A549 (cell line): ENCODE data around the gene PIP4K2A. TPM values are rescaled to one million over a fixed set of nuclear protein-coding genes. Genes with fewer than 3 reads are reported as not detected.

ENCODE experiments used
- ATAC-seq, 2 experiments: fragments of 200-7000 bp in 1 of 2; fragments of >200 bp in 1 of 2; cut with Nextera tagmentation in 1 of 2; cut with Tn5 transposase in 1 of 2; 3 replicates each; pipeline versions ENCODE4 v1.8.0 to v1.9.1; 2018 to 2020; ENCODE audit warnings: mild to moderate bottlenecking in 1 of 2, moderate library complexity in 1 of 2
- CTCF ChIA-PET: fragments of 300-600 bp; sonication (Branson Sonifier 250); formaldehyde crosslinking; extraction: SDS; loops from one replicate; lab custom pipeline; 2021; ENCODE audit warnings: antibody characterized with exemption, inconsistent platforms; lab: Yijun Ruan, JAX
- POLR2A ChIA-PET: fragments of 350-600 bp; formaldehyde crosslinking; extraction: SDS; loops from one replicate; lab custom pipeline; 2021; ENCODE audit warnings: antibody characterized with exemption, inconsistent platforms; lab: Yijun Ruan, JAX
- DNase-seq, 2 experiments: peaks; one replicate each; pipeline versions ENCODE4 v3.0.0 to v3.0.0-alpha.2; 2011 to 2016; ENCODE audit warnings: low read depth in 1 of 2, low spot score in 1 of 2
- FAIRE-seq: peaks from 2 replicates; lab custom pipeline; 2011; peaks lifted over from hg19 to GRCh38; lab: Jason Lieb, UNC
- H3K27ac ChIP-seq, 2 experiments: fragments of >200 bp; sonication (Bioruptor Twin); formaldehyde crosslinking; 3 replicates each; pipeline ENCODE4 v1.5.1; 2016 to 2017
- H3K4me1 ChIP-seq: fragments of >200 bp; sonication (Bioruptor Twin); formaldehyde crosslinking; 3 replicates; pipeline ENCODE4 v1.6.1; 2016
- H3K4me2 ChIP-seq: fragments of >200 bp; sonication (Bioruptor Twin); formaldehyde crosslinking; 3 replicates; pipeline ENCODE4 v1.6.1; 2016
- H3K4me3 ChIP-seq: fragments of >200 bp; sonication (Bioruptor Twin); formaldehyde crosslinking; 3 replicates; pipeline ENCODE4 v1.5.1; 2016
- H3K9me3 ChIP-seq: fragments of >200 bp; sonication (Bioruptor Twin); formaldehyde crosslinking; 3 replicates; pipeline ENCODE4 v1.6.1; 2016
- BHLHE40 ChIP-seq: IDR thresholded peaks from 2 replicates; pipeline ENCODE4 v1.6.1; 2012; ENCODE audit warnings: low read depth, low read length, inconsistent platforms
- CBX2 ChIP-seq: fragments of 200-600 bp; sonication (generic); IDR thresholded peaks from 2 replicates; pipeline ENCODE4 v1.6.1; 2016; ENCODE audit warnings: low read depth, mild to moderate bottlenecking, borderline replicate concordance
- CHD2 ChIP-seq: fragments of 150-350 bp; IDR thresholded peaks from 2 replicates; pipeline ENCODE4 v1.6.1; 2014; ENCODE audit warnings: low read length; ENCODE audit not compliant: partially characterized antibody
- EHF ChIP-seq: fragments of 250-450 bp; sonication (Bioruptor Pico); IDR thresholded peaks from 2 replicates; pipeline ENCODE4 v1.5.0; 2020; ENCODE audit warnings: mild to moderate bottlenecking
- EP300 ChIP-seq, 2 experiments: fragments of >200 bp; sonication (Bioruptor Twin); formaldehyde crosslinking; IDR thresholded peaks; 2 replicates in 1 of 2; 3 replicates in 1 of 2; pipeline ENCODE4 v1.6.1; 2016 to 2017
- ESRRA ChIP-seq: fragments of 150-350 bp; IDR thresholded peaks from 2 replicates; pipeline ENCODE4 v1.6.1; 2014; ENCODE audit warnings: mild to moderate bottlenecking, low read length, borderline replicate concordance
- FOSB ChIP-seq: fragments of 250-450 bp; sonication (Bioruptor Pico); IDR thresholded peaks from 2 replicates; pipeline ENCODE4 v1.5.0; 2020; ENCODE audit warnings: mild to moderate bottlenecking, moderate library complexity
- HEYL ChIP-seq: fragments of 250-450 bp; sonication (Bioruptor Pico); IDR thresholded peaks from 2 replicates; pipeline ENCODE4 v1.8.0; 2021; ENCODE audit warnings: mild to moderate bottlenecking, moderate library complexity
- HOXB13 ChIP-seq: fragments of 250-450 bp; sonication (Bioruptor Pico); IDR thresholded peaks from 2 replicates; pipeline ENCODE4 v1.5.0; 2020; ENCODE audit warnings: low read depth, mild to moderate bottlenecking, moderate library complexity
- JUN ChIP-seq, 2 experiments: fragments of >200 bp; sonication (Bioruptor Twin); formaldehyde crosslinking; IDR thresholded peaks; 2 replicates in 1 of 2; 3 replicates in 1 of 2; pipeline ENCODE4 v1.6.1; 2016 to 2017
- MAFK ChIP-seq: fragments of 450-650 bp; IDR thresholded peaks from 2 replicates; pipeline ENCODE4 v1.6.1; 2014; ENCODE audit not compliant: partially characterized antibody
- MYC ChIP-seq: IDR thresholded peaks from 2 replicates; pipeline ENCODE4 v1.6.1; 2012; ENCODE audit warnings: mild to moderate bottlenecking, inconsistent platforms, low read length, improper control_type of control experiment, borderline replicate concordance
- NFE2L2 ChIP-seq: fragments of 150-350 bp; conservative IDR thresholded peaks from 2 replicates; pipeline ENCODE4 v1.6.1; 2014; ENCODE audit warnings: low read length
- NPAS2 ChIP-seq: fragments of 250-450 bp; sonication (Bioruptor Pico); IDR thresholded peaks from 2 replicates; pipeline ENCODE4 v1.8.0; 2022; ENCODE audit warnings: mild to moderate bottlenecking, moderate library complexity, borderline replicate concordance
- NR3C1 ChIP-seq: fragments of >200 bp; sonication (Bioruptor Twin); formaldehyde crosslinking; IDR thresholded peaks from 3 replicates; pipeline ENCODE4 v1.6.1; 2017
- POLR2A ChIP-seq: IDR thresholded peaks from 2 replicates; pipeline ENCODE4 v1.6.1; 2012; ENCODE audit warnings: mild to moderate bottlenecking, low read length
- RCOR1 ChIP-seq: fragments of 150-350 bp; IDR thresholded peaks from 2 replicates; pipeline ENCODE4 v1.6.1; 2014; ENCODE audit warnings: antibody characterized with exemption, low read length, low read depth
- RFX5 ChIP-seq: fragments of 450-650 bp; IDR thresholded peaks from 2 replicates; pipeline ENCODE4 v1.7.1; 2014; ENCODE audit warnings: antibody characterized with exemption, mild to moderate bottlenecking, moderate library complexity
- SREBF2 ChIP-seq: fragments of 450-650 bp; IDR thresholded peaks from 2 replicates; pipeline ENCODE4 v1.6.1; 2014; ENCODE audit warnings: mild to moderate bottlenecking, moderate library complexity
- TP53 ChIP-seq: fragments of 250-450 bp; sonication (Bioruptor Pico); IDR thresholded peaks from 2 replicates; pipeline ENCODE4 v1.5.0; 2021; ENCODE audit warnings: mild to moderate bottlenecking, moderate library complexity
- ZC3H11A ChIP-seq: fragments of 450-650 bp; IDR thresholded peaks from 2 replicates; pipeline ENCODE4 v1.6.1; 2014; ENCODE audit warnings: antibody characterized with exemption, mild to moderate bottlenecking
- ZFP36 ChIP-seq: fragments of 450-650 bp; IDR thresholded peaks from 2 replicates; pipeline ENCODE4 v1.6.1; 2014; ENCODE audit warnings: borderline replicate concordance; ENCODE audit not compliant: partially characterized antibody
- WGBS: methylation state at CpG from one replicate; pipeline ENCODE4 v1.1.6; 2017; ENCODE audit errors: missing lambda C conversion rate; 5-methylcytosine and 5-hydroxymethylcytosine counted together
- polyA plus RNA-seq, 4 experiments: library from polyadenylated mRNA; depleted of rRNA in 3 of 4; stranded (reverse); fragments of >200 nt; fragmentation: RNase III in 1 of 4; extraction: RNeasy Plus Mini Kit Qiagen cat#74134 plus additional on column Dnase treatment in 1 of 4; gene quantifications; 2 replicates in 3 of 4; 3 replicates in 1 of 4; pipeline ENCODE4 v1.2.3, GENCODE V29; 2011 to 2017
- TF ChIP-seq, protein P1 (sequence below): fragments of 250-450 bp; sonication (Bioruptor Pico); IDR thresholded peaks from 2 replicates; pipeline ENCODE4 v1.5.0; 2020; ENCODE audit warnings: low read depth, mild to moderate bottlenecking, moderate library complexity
- TF ChIP-seq, protein P2 (sequence below): fragments of 150-350 bp; IDR thresholded peaks from 2 replicates; pipeline ENCODE4 v1.6.1; 2014; ENCODE audit warnings: low read depth, mild to moderate bottlenecking, low read length
- TF ChIP-seq, protein P3 (sequence below): fragments of 450-650 bp; IDR thresholded peaks from 2 replicates; pipeline ENCODE4 v1.6.1; 2014; ENCODE audit warnings: antibody characterized with exemption
- TF ChIP-seq, protein P4 (sequence below): fragments of 200-600 bp; sonication (generic); IDR thresholded peaks from 2 replicates; pipeline ENCODE4 v1.6.1; 2016; ENCODE audit warnings: antibody characterized with exemption, mild to moderate bottlenecking, moderate library complexity

Gene PIP4K2A
- polyA plus RNA-seq, 2 of the 4 experiments (the other 2 are of a cell fraction): 23.1 to 24.0 TPM

DNA sequence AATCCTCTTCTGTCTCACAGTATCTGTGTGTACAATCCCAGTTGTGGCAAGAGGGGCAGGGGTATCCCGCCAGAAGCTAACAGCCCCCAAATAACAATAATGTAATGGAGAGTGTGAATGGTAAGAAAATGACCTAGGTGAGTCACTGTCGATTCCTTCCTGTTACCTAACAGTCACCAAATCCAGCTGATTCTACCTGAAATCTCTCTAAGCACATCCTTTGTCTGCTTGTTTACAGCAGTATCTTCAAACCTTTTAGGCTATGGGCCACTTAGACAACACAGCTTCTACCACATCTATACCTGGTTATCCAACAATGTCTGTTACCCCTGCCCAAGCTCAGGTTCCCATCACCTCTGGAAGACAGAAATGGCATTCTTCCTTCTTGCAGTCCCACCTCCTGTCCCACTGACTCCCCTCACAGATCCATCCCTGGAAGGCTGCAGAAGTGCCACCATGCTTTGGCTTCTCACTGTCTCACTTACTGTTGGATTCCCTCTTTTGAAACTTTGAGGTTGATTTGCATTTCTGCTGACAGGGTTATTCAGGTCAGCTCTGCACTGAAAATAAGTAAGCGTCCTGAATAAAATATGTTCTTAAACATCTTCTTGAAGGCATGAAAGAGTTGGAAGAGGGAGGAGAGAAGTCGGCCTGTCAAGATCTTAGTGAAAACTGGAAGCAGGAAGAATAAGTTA lies 13.1 kb downstream of the PIP4K2A start:
- ChIA-PET POLR2A (no interaction called here), CTCF (interaction anchor here (0.6 to 0.7 kb wide), 2 partner anchors 10 to 117 kb away, joined by 3 read pairs; no protein-coding TSS in a partner anchor)
- no peak overlapping the region for H3K4me3 ChIP-seq
- TF ChIP-seq BHLHE40 (no peak), MAFK (peak; percentile 41)
- no peak for DNase-seq
- no peak overlapping the region for H3K4me2 ChIP-seq
- H3K9me3 ChIP-seq: no peaks in the 10 kb centered on the region
- FAIRE-seq: no peak
- WGBS: 98% methylated on average over 4 of the region's 4 CpGs
- no peak for ATAC-seq
- H3K4me1 ChIP-seq: peaks cover 8% of the 10 kb centered on the region; the same call in 1 of the 3 replicates
- no peak overlapping the region for H3K27ac ChIP-seq

DNA sequence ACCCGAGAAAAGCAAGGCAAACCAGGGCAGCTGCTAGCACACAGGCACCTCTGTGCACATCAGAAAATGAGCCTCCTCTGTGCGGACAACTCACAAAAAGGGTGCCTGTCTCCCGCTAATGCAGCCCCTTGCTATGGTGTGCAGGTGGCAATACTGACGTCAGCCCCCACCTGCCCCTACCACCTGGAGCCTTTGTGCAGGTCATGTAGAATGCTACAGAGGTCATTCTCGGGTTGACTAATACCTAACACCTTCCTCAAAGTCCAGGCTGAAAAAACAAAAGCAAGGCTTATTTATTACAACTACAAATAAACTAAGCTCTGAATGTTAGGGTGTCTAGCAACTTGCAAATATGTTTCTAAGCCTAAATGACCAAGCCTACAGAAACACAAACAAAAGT lies 13.9 kb downstream of the PIP4K2A start:
- no peak overlapping the region for H3K4me3 ChIP-seq
- FAIRE-seq (no peak), DNase-seq (no peak), ATAC-seq (no peak)
- no peaks in the 10 kb centered on the region for H3K9me3 ChIP-seq
- CTCF ChIA-PET: interaction anchor here (0.7 kb wide), 1 partner anchor 9 kb away, joined by 3 read pairs; no protein-coding TSS in a partner anchor
- H3K4me1 ChIP-seq: peaks cover 8% of the 10 kb centered on the region; the same call in 1 of the 3 replicates
- POLR2A ChIA-PET: no interaction called here
- H3K27ac ChIP-seq: no peak overlapping the region
- WGBS: 91% methylated on average over 5 of the region's 5 CpGs
- TF ChIP-seq CHD2: no peak
- no peak for TF ChIP-seq JUN (IDR thresholded peaks at IDR 0.05)
- no peak for TF ChIP-seq BHLHE40
- no peak for TF ChIP-seq MYC
- TF ChIP-seq, protein P1, sequence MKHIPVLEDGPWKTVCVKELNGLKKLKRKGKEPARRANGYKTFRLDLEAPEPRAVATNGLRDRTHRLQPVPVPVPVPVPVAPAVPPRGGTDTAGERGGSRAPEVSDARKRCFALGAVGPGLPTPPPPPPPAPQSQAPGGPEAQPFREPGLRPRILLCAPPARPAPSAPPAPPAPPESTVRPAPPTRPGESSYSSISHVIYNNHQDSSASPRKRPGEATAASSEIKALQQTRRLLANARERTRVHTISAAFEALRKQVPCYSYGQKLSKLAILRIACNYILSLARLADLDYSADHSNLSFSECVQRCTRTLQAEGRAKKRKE (CRISPR knock-in tag): no peak
- TF ChIP-seq EP300 (IDR thresholded peaks at IDR 0.05): no peak
- TF ChIP-seq SREBF2: no peak
- no peak for TF ChIP-seq MAFK
- no peak for TF ChIP-seq TP53 (CRISPR knock-in tag)
- TF ChIP-seq, protein P2, sequence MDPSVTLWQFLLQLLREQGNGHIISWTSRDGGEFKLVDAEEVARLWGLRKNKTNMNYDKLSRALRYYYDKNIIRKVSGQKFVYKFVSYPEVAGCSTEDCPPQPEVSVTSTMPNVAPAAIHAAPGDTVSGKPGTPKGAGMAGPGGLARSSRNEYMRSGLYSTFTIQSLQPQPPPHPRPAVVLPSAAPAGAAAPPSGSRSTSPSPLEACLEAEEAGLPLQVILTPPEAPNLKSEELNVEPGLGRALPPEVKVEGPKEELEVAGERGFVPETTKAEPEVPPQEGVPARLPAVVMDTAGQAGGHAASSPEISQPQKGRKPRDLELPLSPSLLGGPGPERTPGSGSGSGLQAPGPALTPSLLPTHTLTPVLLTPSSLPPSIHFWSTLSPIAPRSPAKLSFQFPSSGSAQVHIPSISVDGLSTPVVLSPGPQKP: no peak
- no peak for TF ChIP-seq EHF
- no peak for TF ChIP-seq FOSB
- no peak for TF ChIP-seq RCOR1
- TF ChIP-seq HEYL (CRISPR knock-in tag): no peak
- TF ChIP-seq, protein P3, sequence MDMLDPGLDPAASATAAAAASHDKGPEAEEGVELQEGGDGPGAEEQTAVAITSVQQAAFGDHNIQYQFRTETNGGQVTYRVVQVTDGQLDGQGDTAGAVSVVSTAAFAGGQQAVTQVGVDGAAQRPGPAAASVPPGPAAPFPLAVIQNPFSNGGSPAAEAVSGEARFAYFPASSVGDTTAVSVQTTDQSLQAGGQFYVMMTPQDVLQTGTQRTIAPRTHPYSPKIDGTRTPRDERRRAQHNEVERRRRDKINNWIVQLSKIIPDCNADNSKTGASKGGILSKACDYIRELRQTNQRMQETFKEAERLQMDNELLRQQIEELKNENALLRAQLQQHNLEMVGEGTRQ: no peak
- no peak for TF ChIP-seq CBX2
- no peak for TF ChIP-seq POLR2A
- no peak for TF ChIP-seq ESRRA
- no peak for TF ChIP-seq RFX5
- TF ChIP-seq HOXB13 (CRISPR knock-in tag): no peak
- no peak overlapping the region for H3K4me2 ChIP-seq

DNA sequence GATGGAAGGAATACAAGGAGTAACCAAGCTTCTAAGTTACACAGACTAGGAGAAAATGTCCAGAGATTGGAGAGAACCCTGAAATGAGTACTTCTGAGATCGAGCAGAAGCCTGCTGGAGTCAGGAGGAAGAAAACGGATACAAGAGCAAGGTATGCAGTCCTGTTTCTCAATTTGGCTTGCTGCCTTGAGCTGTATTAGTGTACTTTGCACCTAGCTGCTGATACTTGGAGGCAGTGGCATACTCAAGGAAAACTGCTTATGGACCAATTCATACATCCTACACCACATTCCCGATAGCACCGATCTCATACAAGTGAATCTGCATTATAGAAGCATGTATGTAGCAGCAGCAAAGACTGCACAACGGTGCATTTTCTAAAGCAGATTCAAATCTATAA lies 14.4 kb downstream of the PIP4K2A start:
- no peak for DNase-seq
- CTCF ChIA-PET: no interaction called here
- TF ChIP-seq NR3C1: no peak
- TF ChIP-seq HEYL (CRISPR knock-in tag): no peak
- no peak for TF ChIP-seq ZFP36
- TF ChIP-seq, protein P2: no peak
- TF ChIP-seq NPAS2 (CRISPR knock-in tag): no peak
- no peak for TF ChIP-seq EP300 (IDR thresholded peaks at IDR 0.05)
- TF ChIP-seq MYC: no peak
- TF ChIP-seq RCOR1: no peak
- no peak for TF ChIP-seq POLR2A
- TF ChIP-seq CBX2: no peak
- no peak for TF ChIP-seq NFE2L2
- no peak for TF ChIP-seq FOSB
- TF ChIP-seq TP53 (CRISPR knock-in tag): no peak
- TF ChIP-seq, protein P4, sequence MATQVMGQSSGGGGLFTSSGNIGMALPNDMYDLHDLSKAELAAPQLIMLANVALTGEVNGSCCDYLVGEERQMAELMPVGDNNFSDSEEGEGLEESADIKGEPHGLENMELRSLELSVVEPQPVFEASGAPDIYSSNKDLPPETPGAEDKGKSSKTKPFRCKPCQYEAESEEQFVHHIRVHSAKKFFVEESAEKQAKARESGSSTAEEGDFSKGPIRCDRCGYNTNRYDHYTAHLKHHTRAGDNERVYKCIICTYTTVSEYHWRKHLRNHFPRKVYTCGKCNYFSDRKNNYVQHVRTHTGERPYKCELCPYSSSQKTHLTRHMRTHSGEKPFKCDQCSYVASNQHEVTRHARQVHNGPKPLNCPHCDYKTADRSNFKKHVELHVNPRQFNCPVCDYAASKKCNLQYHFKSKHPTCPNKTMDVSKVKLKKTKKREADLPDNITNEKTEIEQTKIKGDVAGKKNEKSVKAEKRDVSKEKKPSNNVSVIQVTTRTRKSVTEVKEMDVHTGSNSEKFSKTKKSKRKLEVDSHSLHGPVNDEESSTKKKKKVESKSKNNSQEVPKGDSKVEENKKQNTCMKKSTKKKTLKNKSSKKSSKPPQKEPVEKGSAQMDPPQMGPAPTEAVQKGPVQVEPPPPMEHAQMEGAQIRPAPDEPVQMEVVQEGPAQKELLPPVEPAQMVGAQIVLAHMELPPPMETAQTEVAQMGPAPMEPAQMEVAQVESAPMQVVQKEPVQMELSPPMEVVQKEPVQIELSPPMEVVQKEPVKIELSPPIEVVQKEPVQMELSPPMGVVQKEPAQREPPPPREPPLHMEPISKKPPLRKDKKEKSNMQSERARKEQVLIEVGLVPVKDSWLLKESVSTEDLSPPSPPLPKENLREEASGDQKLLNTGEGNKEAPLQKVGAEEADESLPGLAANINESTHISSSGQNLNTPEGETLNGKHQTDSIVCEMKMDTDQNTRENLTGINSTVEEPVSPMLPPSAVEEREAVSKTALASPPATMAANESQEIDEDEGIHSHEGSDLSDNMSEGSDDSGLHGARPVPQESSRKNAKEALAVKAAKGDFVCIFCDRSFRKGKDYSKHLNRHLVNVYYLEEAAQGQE: no peak
- TF ChIP-seq ZC3H11A: no peak
- no peak for TF ChIP-seq ESRRA

More for the DNA sequence above, 14.4 kb downstream of the PIP4K2A start:
- POLR2A ChIA-PET: no interaction called here
- FAIRE-seq (no peak), ATAC-seq (no peak)
- H3K4me1 ChIP-seq: peaks cover 8% of the 10 kb centered on the region; the same call in 1 of the 3 replicates
- 85% methylated on average over 5 of the region's 5 CpGs for WGBS
- no peak overlapping the region for H3K4me3 ChIP-seq
- no peak overlapping the region for H3K27ac ChIP-seq
- H3K9me3 ChIP-seq: no peaks in the 10 kb centered on the region
- H3K4me2 ChIP-seq: no peak overlapping the region
